Pancreas (tissue), 10 donors: Measurements from ENCODE around the gene ADCY2. TPM values are rescaled to one million over a fixed set of nuclear protein-coding genes. Genes with fewer than 3 reads are reported as not detected.

Experiments
- ATAC-seq, 4 donors: fragments of 200-7000 bp; cut with Tn5 transposase; one replicate each; pipeline versions ENCODE4 v1.8.0 to v1.9.1; 2020; ENCODE audit warnings: mild to moderate bottlenecking in 4 of 4, moderate library complexity in 4 of 4
- DNase-seq, 6 donors: peaks; one replicate each; pipeline ENCODE4 v3.0.0-alpha.2; 2020
- FAIRE-seq: peaks from 2 replicates; lab custom pipeline; 2012; peaks lifted over from hg19 to GRCh38; lab: Jason Lieb, UNC
- H3K27ac ChIP-seq, 4 donors: fragments of 200-600 bp; sonication (generic); 1 replicate in 3 of 4; 2 replicates in 1 of 4; pipeline versions ENCODE4 v1.5.0 to v1.8.0; 2020
- H3K27me3 ChIP-seq, 4 donors: fragments of 200-600 bp; one replicate each; pipeline ENCODE4 v1.8.0; 2021
- H3K36me3 ChIP-seq, 3 donors: fragments of 200-600 bp; sonication (generic) in 1 of 3; one replicate each; pipeline versions ENCODE4 v1.5.0 to v1.8.0; 2020 to 2021
- H3K4me1 ChIP-seq, 3 donors: fragments of 200-600 bp; one replicate each; pipeline ENCODE4 v1.8.0; 2021
- H3K4me3 ChIP-seq, 4 donors: fragments of 200-600 bp; sonication (generic) in 2 of 4; one replicate each; pipeline versions ENCODE4 v1.5.0 to v1.8.0; 2020 to 2021
- H3K9me3 ChIP-seq, 4 donors: fragments of 200-600 bp; one replicate each; pipeline ENCODE4 v1.8.0; 2021
- WGBS, 2 donors: extraction: QIAGEN DNeasy Blood & Tissue Kit; methylation state at CpG; one replicate each; pipeline ENCODE4 v1.1.7; 2013; 5-methylcytosine and 5-hydroxymethylcytosine counted together
- intact Hi-C, 3 donors: fragments of 100-400 bp; cut with DNase I; formaldehyde crosslinking; loops; one replicate each; pipeline versions ENCODE4 v1.11.1 to v1.14.2; 2022
- polyA plus RNA-seq, 2 donors: library from polyadenylated mRNA; stranded (reverse); fragments of 200-250 nt; gene quantifications; one replicate each; pipeline ENCODE4 v1.2.3, GENCODE V29; 2013
- total RNA-seq, 6 donors: library from RNA; stranded (reverse); fragmentation: NEBNext Ultra II Directional in 4 of 6; extraction: Animal tissue kit (Norgen Biotek cat#: 25700) in 4 of 6; gene quantifications; one replicate each; pipeline versions ENCODE4 v1.2.1 to v1.2.4, GENCODE V29; 2021 to 2023
- TF ChIP-seq, protein P1 (sequence below), 4 donors: fragments of 200-600 bp; sonication (generic) in 3 of 4; IDR thresholded peaks; one replicate each; pipeline versions ENCODE4 v1.5.0 to v1.8.0; 2021; ENCODE audit warnings: antibody characterized with exemption in 4 of 4
- donor health status: healthy with polysubstance abuse.
- donor health status: DM: no; HTN: no; CAD: no; lungs with moderate emphysema.
- donor health status: DM: no; HTN: no; CAD: no.
- donor health status: control.
- donor health status: control.
- donor health status: Bipolar disorder and iron deficiency.
- donor health status: DM: yes; HTN: yes; CAD: no.
- donor health status: DM: no; HTN: no; CAD: no.
- donor health status: DM: no; HTN: no; CAD: no.
- donor health status: DM: yes; HTN: yes; CAD: no.

Gene ADCY2
- total and polyA plus RNA-seq, 8 donors, result 0.19 to 2.2 (median 0.50) TPM

GRCh38 chr5:7609726-7610125 is 213.8 kb downstream of the ADCY2 start:
- FAIRE-seq (no peak), DNase-seq (no peak)

DNA sequence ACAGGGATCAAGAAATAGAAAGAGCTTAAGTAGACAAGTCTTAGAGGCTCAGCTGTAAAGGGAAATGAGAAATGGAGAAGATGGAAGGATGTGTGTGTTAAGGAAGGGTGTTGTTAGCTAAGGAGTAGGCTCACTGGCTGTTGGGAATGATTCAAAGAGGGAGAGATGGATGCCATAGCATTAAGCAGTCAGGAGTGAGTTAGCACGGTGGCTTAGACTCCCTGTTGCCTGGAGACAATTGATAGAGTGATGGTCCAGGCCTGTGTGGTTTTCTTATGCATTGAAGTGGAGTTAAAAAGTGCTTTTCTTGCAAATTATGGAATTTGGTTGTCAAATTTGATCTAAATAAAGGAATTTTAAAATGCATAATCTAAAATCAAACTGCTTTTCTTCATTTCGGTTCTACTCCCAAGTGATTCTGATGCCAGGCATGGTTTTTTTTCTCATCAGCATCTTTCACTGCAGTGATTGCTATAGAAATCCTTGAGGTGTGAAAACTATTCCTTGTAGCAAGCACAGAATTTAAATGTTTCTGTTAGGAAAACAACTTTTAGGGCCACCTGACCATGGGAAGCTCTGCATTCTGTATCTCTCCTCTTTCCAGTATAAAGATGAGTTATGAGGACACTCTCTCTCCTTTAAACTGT is 214.7 kb downstream of the ADCY2 start:
- Histone ChIP-seq H3K4me3 (no peak overlapping the region), H3K27me3 (no peaks in the 10 kb centered on the region), H3K36me3 (no peaks in the 10 kb centered on the region), H3K4me1 (no peaks in the 10 kb centered on the region), H3K9me3 (no peaks in the 10 kb centered on the region), H3K27ac (no peak overlapping the region)
- TF ChIP-seq, protein P1, sequence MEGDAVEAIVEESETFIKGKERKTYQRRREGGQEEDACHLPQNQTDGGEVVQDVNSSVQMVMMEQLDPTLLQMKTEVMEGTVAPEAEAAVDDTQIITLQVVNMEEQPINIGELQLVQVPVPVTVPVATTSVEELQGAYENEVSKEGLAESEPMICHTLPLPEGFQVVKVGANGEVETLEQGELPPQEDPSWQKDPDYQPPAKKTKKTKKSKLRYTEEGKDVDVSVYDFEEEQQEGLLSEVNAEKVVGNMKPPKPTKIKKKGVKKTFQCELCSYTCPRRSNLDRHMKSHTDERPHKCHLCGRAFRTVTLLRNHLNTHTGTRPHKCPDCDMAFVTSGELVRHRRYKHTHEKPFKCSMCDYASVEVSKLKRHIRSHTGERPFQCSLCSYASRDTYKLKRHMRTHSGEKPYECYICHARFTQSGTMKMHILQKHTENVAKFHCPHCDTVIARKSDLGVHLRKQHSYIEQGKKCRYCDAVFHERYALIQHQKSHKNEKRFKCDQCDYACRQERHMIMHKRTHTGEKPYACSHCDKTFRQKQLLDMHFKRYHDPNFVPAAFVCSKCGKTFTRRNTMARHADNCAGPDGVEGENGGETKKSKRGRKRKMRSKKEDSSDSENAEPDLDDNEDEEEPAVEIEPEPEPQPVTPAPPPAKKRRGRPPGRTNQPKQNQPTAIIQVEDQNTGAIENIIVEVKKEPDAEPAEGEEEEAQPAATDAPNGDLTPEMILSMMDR (IDR thresholded peaks at IDR 0.05), result no peak
- FAIRE-seq, result no peak
- 74 to 81% methylated on average over 2 of the region's 2 CpGs for WGBS, 2 donors
- intact Hi-C loops, result no loop called here
- ATAC-seq, result no peak
- no peak for DNase-seq

More at GRCh38 chr5:7609726-7610125, 213.8 kb downstream of the ADCY2 start:
- WGBS, 2 donors, result 68 to 81% methylated on average over 1 of the region's 1 CpG
- TF ChIP-seq, protein P1 (IDR thresholded peaks at IDR 0.05), result no peak
- Histone ChIP-seq H3K27ac (no peak overlapping the region), H3K4me3 (no peak overlapping the region), H3K4me1 (no peaks in the 10 kb centered on the region), H3K9me3 (no peaks in the 10 kb centered on the region), H3K27me3 (no peaks in the 10 kb centered on the region), H3K36me3 (no peaks in the 10 kb centered on the region)
- ATAC-seq, result no peak
- intact Hi-C loops, result no loop called here

- 51 to 55% methylated on average over 1 of the region's 1 CpG for WGBS, 2 donors
- H3K4me1 ChIP-seq, result no peaks in the 10 kb centered on the region
- intact Hi-C loops, result no loop called here
- no peaks in the 10 kb centered on the region for H3K27me3 ChIP-seq
- DNase-seq, result no peak
- no peak for ATAC-seq
- no peaks in the 10 kb centered on the region for H3K9me3 ChIP-seq
- no peak overlapping the region for H3K27ac ChIP-seq
- TF ChIP-seq, protein P1 (IDR thresholded peaks at IDR 0.05), result no peak
- H3K4me3 ChIP-seq, result no peak overlapping the region
- no peak for FAIRE-seq
- H3K36me3 ChIP-seq, result no peaks in the 10 kb centered on the region
Observed at GRCh38 chr5:7611518-7611917, 215.6 kb downstream of the ADCY2 start.

GRCh38 chr5:7615566-7616061 is 219.7 kb downstream of the ADCY2 start:
- H3K36me3 ChIP-seq, result no peaks in the 10 kb centered on the region
- no peak for DNase-seq
- ATAC-seq, result no peak
- FAIRE-seq, result no peak
- 62 to 82% methylated on average over 2 of the region's 2 CpGs for WGBS, 2 donors
- H3K4me1 ChIP-seq, result no peaks in the 10 kb centered on the region
- H3K27me3 ChIP-seq, result no peaks in the 10 kb centered on the region
- no peaks in the 10 kb centered on the region for H3K9me3 ChIP-seq
- intact Hi-C loops, result no loop called here
- TF ChIP-seq, protein P1 (IDR thresholded peaks at IDR 0.05), result no peak
- no peak overlapping the region for H3K4me3 ChIP-seq
- H3K27ac ChIP-seq, result no peak overlapping the region

GRCh38 chr5:7616897-7617296 is 221.0 kb downstream of the ADCY2 start:
- TF ChIP-seq, protein P1 (IDR thresholded peaks at IDR 0.05), result no peak
- no peak for DNase-seq
- intact Hi-C loops, result no loop called here
- no peaks in the 10 kb centered on the region for H3K9me3 ChIP-seq
- no peak for ATAC-seq
- no peaks in the 10 kb centered on the region for H3K27me3 ChIP-seq
- no peak overlapping the region for H3K27ac ChIP-seq
- no peaks in the 10 kb centered on the region for H3K36me3 ChIP-seq
- FAIRE-seq, result no peak
- WGBS, 2 donors, result 28 to 55% methylated on average over 2 of the region's 2 CpGs
- H3K4me1 ChIP-seq, result no peaks in the 10 kb centered on the region
- no peak overlapping the region for H3K4me3 ChIP-seq
